ENCODE data around the gene UST.
"Not testable (repeated sequence)": the region's sequence is repeated elsewhere in the genome, so short reads cannot be mapped to it uniquely, and the experiment has no call there.

The UST gene

DNA sequence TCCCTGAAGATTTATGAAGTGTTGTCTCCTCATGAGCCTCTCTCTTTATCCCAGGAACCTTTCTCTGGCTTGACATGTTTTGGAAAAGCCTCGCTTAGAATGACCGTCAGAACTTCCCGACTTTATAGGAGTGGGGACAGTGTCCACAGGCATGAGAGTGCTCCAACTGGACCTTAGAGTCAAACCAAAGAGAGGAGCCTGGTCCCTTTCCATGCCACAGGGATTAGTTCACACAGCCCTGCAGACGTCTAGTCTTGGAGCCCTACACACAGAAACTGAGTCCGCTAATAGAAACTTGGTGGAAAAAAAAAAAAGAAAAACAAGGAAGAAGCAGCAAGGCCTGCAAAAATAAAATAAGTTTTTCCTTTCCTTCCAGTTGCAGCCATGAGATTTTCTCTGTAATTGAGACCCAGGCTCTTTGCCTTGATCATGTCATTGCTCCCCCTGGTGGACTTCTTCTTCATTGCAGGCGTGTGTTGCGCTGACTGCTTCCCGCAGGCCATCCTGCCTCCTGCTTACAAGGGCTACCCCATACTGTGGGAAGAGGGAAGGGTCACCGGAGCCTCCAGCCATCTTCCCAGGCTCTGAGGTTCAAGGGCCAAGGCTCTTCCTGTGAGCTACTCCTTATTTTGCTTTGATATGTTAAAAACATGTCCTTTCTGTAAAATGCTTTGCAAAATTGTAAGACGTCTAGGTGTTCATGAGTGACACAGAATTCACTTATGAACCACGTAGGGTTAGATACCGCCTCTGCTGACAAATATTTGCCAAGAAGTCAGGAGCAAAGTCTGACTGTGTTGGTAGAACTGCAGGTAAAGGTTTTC lies 201.0 kb downstream of the UST start:
- peak; percentile 49 to 72 for DNase-seq (ENCODE audit: low read depth in 2 of 2)

DNA sequence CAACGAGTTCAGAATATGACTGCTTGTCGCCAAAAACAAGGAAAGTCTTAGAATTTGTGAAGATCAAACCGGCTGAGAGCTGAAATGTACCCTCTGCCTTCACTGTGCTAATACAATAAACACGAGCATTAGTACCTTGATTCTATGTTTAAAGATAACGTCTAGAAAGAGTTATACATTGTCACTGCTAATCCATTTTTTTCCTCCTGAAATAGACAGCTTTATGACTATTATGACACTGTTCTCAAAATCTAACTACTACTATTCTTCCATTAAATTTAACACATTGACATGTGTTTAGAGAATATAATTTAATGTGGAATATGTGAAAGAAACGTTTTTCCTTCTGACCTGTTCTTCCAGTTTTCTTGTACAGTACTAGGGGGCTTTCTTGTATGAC lies 204.8 kb downstream of the UST start:
- DNase-seq (ENCODE audit: low read depth in 2 of 2), result no peak

DNA sequence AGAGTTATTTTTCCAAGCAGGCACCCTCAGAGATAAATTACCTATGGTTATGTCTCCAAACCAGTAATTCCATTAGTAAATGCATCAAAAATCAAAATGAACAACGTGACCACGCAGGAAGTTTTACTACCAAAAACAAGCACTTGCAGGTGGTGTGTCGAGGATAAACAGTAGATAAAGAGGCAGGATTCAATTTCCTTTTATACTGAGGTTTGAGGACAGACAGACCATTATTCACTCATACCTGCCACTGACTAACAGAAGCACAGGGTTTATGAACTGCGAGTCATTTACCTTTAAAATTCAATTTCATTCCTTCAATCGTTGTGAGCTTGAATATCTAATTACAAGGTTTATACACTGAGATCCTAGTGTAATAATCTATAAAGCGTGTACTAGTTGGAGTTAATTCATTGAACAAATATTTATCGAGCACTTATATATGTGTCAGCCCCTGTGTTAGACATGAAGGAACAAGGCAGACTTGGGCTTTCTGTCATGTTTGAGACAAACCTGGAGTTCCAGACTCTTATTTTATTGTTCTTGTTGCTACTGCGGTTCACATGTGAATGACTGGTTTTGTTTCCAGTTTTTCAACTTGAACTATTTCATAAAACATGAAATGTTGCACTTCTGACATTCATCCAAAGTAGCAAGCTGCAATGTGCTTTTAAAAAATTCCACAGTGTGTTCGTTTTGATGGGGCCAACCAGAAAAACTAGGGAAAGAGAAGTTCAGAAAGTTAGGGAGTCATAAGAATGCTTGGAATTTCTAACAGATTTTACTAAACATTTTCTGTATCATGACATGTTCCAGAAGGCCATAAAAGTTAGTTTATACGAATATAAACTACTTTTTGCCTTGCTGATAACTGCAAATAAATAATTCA lies 205.6 kb downstream of the UST start:
- no peak for DNase-seq (ENCODE audit: low read depth in 2 of 2)

DNA sequence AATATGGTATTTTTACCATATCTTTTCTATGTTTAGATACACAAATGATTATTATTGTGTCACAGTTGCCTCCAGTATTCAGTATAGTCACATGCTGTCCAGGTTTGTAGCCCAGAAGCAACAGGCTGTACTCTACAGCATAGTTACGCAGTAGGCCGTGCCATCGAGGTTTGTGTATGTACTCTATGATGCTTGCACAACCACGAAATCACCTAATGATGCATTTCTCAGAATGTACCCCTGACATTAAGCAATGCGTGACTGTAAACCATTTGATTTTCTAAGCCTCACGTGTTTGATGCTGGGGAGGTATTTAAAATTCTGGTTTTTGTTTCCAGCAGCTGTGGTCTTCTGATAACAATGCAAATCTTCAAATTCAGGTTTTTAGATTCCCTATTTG lies 207.6 kb downstream of the UST start:
- no peak for DNase-seq (ENCODE audit: low read depth in 2 of 2)

DNA sequence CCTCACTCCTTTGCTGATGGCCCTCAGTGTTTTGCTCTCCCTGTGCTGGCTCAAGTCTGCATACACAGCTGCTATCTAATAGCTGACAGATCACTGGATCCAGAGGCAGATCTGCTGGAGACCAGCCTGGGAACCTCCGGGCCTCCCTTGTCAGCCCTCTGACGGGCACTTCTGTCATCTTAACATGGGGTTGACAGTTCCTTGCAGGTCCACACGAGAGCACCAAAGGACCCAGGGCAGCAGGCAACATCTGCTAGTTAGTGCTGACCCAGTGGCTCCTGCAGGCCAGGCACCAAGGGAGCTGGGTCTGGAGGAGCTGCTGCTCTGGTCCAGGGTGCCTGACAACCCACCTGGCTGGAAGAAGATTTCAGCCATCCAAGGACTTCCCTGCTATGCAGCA lies 208.1 kb downstream of the UST start:
- no peak for DNase-seq (ENCODE audit: low read depth in 2 of 2)

DNA sequence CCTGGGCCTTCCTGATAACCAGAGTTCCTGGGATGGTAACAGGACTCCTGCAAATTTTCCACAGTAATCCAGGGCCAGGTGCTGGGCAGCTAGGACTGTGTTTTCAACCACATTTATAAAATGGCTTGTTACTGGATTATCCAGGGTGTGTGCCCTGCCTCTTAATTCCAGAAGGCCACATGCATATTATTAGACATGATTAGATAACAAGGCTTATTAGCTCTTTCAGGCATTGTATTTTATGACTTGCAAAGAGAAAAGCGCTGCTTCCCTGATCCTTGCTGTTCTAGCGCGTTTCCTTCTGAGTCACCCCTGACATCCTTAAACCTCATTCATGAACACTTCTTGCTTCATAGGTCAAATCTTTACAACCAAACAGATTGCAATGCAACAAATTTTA lies 208.6 kb downstream of the UST start:
- DNase-seq (ENCODE audit: low read depth in 2 of 2), result no peak

DNA sequence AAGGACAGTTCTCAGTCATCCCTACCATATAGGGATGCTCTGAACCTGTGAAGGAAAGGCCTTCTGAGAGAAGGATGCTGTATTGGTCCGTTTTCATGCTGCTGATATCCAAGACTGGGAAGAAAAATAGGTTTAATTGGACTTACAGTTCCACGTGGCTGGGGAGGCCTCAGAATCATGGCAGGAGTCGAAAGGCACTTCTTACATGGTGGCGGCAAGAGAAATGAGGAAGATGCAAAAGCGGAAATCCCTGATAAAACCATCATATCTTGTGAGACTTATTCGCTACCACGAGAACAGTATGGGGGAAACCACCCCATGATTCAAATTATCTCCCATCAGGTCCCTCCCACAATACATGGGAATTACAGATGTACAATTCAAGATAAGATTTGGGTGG lies 209.3 kb downstream of the UST start:
- DNase-seq (ENCODE audit: low read depth in 2 of 2), result not testable (repeated sequence)

DNA sequence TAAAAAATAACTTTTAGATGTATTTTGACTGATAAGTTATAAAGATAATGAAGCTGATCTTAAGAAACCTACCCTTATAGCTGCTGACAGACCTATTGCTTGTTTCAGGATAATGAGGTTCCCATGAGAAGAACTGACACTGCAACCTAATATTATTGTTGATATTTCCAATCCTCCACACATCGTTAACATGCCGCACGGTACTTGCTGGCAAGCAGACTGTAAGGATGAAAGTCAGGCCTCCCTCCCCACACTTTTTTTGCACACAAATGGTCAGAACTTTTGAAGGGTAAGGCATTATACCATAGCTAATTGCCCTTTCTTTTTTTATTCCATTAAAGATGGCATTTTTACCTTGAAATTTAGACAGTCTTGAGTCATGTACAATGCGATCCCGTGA lies 210.9 kb downstream of the UST start:
- DNase-seq (ENCODE audit: low read depth in 2 of 2), result no peak

DNA sequence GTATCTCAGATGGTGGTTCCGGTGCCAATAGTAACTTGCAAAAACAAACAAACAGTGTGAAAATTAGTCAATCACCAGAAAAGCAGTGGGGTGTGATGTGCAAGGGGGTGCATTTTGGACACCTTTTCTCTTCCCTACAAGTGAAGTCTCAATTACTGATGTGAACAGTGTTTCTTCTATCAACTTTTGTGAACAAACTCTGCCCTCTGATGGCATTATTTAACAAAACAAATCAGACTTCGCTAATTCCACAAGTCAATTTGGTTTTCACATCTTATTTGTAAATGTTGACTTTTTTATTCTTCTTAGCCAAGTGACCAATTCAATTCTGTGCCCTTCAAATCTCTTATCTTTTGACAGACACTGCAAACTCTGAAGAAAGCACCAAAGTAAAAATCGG lies 212.2 kb downstream of the UST start:
- no peak for DNase-seq (ENCODE audit: low read depth in 2 of 2)

DNA sequence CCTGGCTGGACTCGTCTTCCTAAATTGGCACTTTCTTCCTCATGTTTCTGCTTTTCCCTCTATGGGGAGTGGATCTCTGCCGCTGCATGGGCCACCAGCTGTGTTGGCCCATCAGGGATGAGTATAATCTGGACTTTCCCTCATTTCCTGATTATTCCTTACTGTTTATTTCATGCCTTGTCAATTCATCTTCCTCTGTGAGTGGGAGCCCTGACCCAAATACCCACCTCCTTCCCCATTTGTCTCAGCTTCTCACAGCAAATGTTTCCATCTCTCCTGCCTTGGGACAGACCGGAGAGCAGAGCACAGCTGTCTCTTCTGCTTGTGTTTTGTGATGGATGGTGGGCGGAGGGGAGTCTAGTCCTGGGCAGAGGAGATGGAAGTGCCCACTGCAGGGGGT lies 212.7 kb downstream of the UST start:
- no peak for DNase-seq (ENCODE audit: low read depth in 2 of 2)

DNA sequence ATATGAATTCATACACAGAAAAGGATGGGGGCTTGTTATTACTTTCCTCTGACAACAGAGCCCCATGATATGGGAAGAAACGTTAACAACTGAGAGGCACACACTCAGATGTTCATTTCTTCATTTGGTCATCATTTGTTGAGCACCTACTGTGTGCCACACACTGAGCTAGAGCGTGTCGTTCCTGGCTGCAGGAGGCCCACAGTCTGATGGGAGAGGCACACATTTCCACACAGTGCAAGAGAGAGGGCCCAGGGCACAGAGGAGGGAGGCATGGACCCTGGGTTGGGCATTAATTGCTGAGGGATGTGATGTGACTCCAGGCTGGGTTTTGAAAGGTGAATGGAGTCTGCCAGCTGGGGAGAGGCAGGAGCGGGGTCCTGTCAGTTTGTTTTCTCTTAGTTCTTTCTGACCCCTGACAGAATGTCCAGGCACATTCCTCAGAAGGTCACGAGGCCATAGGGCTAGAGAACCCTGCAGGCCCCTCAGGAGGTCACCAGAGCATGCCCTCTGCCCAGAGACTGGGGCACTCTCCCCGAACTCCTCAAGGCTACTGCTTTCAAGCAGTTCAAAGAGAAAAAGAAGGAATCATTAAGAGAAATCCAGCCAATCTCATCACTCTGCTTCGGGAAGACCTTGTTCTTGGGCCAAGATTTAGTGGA lies 216.2 kb downstream of the UST start:
- no peak for DNase-seq (ENCODE audit: low read depth in 2 of 2)

DNA sequence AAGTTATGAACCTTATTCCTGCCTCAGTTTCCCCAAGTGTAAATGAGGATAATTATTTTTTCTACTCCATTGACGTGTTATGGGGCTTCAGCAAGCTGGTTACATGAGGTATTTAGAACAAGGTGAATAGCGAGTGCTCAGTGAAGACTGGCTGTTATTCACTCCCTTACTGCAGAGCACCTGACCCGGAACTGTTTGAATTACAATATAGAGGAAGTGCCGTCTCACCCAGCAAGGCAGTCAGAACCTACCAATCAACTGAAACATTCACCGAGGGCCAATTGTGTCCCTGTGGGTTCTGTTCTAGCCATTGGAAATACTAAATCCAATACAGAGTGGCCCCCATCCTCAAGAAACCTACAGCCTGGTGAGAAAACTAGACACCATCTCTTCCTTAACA lies 216.9 kb downstream of the UST start:
- no peak for DNase-seq (ENCODE audit: low read depth in 2 of 2)

DNA sequence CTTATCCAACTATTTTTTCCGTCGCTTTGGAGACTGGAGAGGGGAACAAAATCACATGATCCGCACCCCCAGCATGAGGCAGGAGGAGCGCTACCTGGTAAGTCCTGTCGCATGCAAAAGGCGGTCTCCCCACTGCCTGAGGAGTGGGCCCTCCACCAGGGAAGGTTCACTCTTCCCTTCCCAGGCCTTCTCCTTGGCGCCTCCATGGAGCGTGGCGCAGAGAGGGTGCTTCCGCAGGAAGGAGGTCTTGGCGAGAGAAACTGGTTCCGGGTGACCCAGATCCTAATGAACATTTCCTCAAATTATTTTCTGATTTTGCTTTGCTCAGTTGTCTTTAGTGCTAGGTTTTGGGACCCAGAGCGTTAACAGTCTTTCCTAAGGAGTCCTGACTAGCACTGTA lies 217.6 kb downstream of the UST start:
- no peak for DNase-seq (ENCODE audit: low read depth in 2 of 2)

DNA sequence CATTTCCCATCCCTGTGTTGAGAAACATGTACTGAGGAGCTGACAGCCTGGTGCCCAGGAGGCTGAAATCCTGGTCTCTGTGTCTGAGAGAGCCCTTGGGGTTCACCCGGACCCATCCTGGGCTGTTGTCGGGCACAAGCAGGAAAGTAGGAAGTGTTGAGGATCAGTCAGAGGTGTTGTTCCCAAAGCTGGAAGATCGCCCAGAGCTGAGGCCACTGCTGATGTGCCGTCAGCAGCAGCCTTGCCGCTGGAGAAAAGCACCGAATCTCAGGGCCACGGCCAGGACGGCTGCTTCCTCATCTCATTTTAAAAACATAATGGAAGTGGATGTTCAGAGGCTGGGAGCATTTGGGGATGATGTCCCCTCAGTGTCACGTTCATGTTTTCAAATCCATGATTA lies 218.5 kb downstream of the UST start:
- no peak for DNase-seq (ENCODE audit: low read depth in 2 of 2)

DNA sequence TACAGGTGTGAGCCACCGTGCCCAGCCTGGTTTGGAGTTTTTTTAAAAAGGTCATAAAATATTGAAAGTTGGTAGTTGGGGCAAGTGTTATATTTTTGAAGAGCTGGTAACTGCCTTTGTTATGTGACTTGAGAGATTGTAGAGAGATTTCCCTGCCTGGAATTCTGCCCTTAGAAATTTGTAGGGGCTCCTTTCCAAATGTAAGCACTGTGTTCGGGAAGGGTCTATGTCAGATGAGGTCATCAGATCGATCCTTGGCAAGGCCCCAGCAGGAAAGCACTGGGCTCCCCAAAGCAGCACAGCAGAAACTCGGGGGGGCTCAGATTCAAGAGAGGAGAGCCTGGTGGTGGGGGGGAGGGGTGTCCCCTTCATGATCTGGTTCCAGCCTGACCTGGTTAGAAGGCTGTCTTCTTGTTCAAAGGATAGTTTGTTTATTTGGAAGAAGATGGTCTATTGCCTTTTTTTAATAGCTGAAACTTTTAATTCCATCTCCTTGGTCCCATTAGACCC lies 220.2 kb downstream of the UST start:
- no peak for DNase-seq (ENCODE audit: low read depth in 2 of 2)

DNA sequence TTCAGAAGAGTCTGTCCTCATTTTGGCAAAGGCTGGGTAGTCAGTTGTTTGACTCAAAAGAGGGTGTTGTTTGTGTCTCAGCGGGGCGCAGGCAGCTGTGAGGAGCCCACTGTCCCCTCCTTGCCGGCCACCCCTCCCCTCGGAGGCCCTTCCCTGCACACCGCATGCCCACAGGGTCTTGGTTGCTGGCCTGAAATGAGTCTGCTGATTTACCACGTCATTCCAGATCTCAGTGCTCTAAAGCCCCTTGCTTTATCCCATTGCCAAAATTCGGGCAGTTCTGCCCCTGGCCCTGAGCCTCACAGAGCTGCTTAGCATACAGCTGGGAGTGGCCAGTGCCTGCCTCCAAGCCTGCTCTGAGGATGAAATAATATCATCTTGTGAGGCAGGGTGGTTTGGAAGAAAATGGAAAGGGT lies 220.7 kb downstream of the UST start:
- DNase-seq (ENCODE audit: low read depth in 2 of 2), result no peak

DNA sequence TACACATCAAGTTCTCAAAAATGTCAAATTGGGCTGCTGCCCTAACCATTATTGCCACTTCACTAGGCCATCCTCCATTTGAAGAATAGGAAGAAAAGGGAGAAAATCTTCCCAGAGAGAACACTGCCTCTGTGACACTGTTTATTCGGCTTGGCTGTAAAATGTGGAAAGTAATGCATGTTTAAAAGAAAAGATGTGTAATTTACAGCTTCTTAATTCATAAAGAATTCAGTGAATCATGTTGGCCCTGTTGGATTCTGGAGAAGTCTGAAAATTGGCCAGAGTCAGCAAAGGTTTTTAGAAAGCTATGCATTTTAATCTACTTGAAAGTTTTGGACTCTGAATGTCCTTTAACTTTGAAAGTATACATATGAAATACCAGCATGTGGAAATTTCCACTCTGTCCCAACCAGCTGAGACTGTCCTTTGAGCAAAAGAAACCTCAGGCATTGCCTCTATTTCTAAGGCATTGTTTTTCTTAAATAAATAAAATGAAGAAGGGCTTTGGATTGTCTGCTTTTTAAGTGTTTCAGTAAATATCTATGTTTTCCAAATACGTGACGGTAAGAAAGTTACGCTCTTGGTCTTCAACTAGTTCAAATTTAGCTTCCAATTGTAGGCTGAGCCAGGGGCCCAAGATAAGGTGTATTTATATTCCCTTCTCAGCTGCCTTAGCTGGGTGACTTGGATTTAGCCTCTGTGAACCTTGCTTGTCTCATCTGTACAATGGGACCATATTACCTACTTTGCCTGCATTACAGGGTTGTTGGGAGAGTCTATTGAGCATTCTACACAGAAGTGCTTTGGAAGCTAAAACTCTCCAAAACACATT lies 222.2 kb downstream of the UST start:
- DNase-seq (ENCODE audit: low read depth in 2 of 2), result no peak

DNA sequence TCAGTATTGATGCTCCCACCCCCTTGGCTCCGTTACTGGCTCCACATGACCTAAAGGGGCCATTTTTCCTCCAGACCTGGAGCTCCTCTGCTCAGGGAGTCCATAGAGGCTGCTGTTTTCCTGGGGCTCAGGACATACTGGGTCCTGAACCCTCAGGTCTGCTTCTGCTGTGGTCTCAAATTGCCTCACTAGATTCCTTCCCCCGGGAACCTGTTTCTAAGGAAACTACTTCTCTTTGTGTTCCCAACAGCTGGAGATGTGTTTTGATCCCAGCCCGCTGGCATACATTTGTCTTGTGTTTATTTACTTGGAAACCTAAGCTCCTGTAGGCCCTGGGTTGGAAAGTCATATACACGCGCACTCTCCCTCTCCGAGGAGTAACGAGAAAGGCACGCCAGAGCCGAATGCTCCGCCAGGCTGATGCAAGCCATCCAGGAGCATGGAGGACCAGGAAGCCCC lies 222.8 kb downstream of the UST start:
- no peak for DNase-seq (ENCODE audit: low read depth in 2 of 2)

DNA sequence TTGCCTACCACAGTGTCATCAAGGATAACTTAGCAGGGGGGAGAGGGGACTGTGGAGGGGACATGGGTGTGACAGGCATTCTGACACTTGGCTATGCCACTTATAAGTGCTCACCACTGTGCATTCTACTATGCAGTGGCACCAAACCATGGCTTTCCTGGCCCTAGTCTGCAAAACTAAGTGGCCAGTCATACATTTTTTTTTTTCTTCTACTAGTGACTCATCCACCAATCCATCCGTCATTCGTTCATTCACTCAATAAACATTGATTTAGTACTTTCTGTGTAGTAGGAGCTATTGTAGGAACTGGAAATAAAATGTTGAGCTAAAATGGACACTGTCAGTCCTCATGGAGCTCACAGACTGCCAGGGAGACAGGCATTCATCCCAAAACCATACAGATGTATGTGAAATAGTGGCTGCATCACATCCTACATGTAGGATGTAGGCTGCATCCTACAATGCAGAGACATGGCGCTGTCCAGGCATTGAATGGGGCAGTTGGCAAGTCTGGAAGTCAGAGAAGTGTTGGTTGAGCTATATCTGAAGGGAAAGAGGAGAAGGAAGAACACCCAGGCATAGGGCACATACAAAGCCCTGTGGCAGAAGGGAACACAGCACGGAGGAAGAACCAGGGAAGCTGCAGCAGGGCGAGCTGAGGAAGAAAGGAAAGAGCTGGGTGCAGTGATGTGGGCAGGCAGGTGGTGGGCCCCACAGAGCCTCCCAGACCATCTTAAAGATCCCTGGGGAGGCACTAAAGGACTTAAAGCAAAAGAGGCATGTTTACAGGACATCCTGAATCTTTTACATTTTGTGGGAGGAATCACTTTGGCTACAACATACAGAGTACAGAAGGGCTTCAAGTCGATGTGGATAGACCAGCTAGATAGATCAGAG lies 224.4 kb downstream of the UST start:
- no peak for DNase-seq (ENCODE audit: low read depth in 2 of 2)

DNA sequence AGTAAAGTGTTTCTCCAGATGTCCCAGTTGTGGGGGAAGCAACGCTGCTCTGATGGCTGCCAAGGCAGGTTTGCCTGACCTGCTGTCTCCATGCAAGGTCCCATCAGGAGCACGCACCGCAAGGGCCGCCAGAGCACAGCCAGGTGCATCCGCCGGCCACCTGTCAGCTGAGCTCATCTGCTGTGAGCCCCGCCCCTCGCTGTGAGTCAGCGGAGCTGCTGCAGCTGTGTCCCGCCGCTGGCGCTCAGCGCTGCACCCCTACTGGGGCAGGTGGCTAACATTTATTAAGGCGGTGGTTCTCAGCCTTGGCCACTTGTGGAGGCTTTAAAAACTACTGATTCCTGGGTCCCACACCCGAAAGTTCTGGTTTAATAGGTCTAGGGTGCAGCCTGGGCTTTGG lies 225.7 kb downstream of the UST start:
- peak in 1 of 2 donors; percentile 33 for DNase-seq (ENCODE audit: low read depth in 2 of 2)
